KG1 (cell line): ENCODE measurements around the gene ADD1.

Experiments used
- DNase-seq: peaks from one replicate; lab custom pipeline; 2025; lab: John Stamatoyannopoulos, UW

ADD1 gene

DNA sequence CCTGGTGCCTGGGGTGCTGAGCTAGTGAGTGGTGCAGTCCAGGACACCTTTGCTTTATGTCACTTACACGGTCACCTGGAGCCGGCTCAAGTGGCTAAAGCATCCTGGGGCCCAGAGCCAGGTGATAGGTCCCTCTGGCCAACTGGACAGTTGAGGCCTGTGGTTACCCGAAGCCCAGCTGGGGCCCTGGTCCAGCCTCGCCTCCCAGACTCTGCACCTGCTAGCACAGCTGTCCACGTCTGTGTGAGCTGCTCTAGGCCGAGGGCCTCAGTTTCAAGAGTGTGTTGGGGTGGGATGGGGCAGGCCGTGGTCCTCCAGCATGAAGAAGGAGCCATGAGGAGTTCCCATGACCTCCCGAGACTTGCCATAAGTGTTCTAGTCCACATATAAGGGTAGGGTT lies 7.7 kb upstream of the ADD1 start:
- no peak for DNase-seq

- no peak for DNase-seq
Measured at GRCh38 chr4:2836391-2836859, 7.2 kb upstream of the ADD1 start.

DNA sequence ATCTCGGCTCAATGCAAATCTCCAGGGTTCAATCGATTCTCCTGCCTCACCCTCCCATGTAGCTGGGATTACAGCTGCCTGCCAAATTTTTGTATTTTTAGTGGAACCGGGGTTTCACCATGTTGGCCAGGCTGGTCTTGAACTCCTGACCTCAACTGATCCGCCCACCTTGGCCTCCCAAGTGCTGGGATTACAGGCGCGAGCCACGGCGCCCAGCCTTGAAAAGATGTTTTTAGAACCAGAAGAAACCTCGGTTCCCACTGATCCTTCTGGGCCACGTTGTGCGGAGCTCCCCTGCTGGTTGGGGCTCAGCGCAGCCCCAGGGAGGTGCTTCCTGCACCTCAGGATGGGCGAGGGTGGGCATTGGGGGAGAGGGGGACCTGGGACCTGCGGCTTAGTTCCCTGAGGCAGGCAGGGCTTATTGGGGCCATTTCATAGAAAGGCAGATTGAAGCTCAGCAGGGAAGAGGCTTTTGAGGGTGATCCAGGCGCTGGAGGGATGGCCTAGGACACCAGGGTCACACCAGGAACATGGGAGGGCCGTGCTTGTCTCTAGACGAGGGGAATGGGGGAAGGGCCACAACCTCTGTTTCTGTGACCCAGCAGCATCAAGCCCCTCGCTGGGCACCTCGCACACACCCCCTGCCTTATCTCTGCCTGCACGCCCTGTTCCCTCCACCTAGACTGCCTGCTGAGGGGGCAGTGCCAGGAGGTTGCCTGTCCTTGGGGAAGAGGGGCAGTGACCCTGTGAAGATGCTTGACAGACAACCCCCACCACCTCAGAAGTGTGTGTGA lies 6.3 kb upstream of the ADD1 start:
- no peak for DNase-seq

DNA sequence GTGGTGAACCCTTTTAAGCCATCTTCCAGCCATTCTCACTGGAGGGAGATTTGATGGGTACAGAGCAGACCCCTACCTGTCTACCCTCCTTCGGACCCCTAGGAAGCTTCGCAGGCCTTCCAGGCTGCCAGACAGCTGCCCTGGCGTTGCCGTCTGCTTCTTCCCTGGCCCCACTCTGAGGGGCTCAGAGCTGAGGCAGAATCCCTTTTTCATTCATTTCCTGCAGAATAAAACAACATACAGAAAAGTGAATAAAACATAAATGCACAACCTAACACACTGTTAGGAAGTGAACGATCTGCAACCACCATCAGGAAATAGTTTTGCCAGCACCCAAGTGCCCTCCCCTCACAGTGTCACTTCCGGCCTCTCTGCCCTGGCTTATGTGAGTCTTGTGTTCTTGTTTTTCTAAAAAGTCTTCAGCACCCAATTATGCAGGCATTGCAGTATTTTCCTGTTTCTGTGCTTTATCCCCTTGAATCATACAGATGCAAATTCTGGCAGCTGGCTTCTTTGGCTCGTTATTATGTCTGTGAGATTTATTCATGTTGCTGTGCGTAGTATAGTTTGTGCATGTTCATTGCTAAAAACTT lies 5.6 kb upstream of the ADD1 start:
- peak; percentile 78 for DNase-seq

DNA sequence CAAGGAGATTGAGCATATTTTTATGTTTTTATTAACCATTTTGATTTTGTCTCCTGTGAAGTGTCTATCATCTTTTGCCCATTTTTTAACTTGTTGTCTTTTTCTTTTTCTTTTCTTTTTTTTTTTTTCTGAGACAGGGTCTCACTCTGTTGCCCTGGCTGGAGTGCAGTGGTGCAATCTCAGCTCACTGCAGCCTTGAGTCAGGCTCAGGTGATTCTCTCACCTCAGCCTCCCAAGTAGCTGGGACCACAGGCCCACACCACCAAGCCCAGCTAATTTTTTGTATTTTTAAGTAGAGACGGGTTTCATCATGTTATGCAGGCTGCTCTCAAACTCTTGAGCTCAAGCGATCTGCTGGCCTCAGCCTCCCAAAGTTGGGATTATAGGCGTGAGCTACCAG lies 4.6 kb upstream of the ADD1 start:
- DNase-seq = no peak

DNA sequence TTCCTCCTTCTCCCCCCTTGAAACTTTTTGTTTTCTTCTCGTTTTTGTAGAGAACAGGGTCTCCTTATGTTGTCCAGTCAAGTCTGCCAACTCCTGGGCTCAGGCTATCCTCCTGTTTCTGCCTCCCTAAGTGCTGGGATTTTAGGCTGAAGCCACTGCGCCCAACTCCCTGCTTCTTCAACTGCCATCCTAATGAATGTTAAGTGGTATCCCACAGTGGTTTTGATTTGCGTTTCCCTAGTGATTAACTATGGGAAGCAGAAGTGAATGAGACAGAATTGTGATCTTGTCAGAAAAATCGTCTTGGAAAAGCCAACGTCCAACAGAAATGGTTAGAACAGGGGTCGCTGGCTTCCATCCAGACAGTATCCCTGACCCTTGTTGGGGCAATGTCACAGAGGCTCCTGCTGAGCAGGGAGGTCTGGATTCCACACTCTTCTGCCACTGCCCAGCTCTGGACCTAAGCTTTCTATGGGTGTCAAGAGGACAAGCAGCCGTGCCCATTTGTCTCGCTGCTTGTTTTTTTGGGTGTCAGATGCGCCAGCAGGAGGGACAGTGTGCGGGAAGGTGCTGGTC lies 869 bp upstream of the ADD1 start:
- peak; percentile 51 for DNase-seq

GRCh38 chr4:2843941-2844584 lies 419 bp downstream of the ADD1 start:
- DNase-seq = no peak

- DNase-seq = no peak
Measured at GRCh38 chr4:2846172-2846571, 2.5 kb downstream of the ADD1 start.

DNA sequence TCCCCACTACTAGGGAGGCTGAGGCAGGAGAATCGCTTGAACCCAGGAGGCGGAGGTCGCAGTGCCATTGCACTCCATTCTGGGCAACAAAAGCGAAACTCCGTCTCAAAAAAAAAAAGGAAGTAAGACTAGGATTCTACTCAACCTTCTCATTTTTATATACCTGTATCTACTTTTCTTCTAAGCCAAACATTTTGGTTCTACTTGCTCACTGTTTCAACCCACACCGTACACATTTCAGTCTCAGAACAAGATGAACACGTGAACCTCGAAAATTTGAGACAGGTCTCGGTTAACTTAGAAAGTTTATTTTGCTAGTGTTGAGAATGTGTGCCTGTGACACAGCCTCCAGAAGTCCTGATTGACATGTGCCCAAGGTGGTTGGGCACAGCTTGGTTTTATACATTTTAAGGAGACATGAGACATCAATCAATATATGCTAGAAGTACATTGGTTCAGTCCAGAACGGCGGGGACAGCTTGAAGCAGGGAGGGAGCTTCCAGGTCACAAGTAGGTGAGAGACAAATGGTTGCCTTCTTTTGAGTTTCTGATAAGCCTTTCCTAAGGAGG lies 3.7 kb downstream of the ADD1 start:
- no peak for DNase-seq

- DNase-seq = no peak
Measured at GRCh38 chr4:2848449-2848848, 4.8 kb downstream of the ADD1 start.

DNA sequence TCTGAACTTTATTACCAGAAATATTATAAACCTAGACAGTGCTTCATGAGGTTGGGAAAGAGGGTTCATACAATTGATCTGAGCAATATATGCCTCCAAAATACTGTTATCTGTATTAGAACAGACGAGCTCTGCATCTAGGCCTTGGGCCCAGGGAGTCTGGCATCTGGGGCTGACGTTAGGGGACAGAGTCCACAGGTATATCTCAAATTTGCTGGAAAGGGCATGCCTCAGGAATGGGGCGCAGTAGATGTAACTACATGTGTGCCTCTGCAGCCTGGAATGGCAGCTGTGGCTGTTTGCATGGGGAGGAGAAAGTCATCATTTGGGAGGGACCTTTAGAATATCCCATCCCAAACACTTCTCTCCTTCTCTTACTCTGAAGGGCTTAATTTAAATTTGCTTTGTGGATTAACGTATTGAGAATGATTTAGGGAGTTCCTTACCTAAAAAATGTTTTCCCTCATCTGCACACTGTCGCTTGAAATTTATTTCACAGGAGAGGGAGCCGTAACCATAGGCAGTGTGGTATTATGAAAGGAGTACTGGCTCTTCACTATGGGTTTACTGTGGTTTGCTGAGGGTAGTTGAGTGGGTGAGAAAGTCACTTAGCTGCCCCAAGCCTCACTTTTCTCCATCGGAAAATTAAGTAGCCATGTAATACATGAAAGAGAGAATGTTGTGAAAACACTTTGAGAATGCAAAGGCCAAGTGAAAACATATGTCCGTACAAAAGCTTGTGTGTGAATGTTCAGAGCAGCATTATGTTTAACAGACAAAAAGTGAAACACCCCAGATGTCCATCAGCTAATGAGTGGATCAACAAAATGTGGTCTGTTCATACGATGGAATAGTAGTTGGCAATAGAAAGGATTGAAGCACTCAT lies 5.9 kb downstream of the ADD1 start:
- no peak for DNase-seq

- no peak for DNase-seq
Measured at GRCh38 chr4:2850966-2851798, 7.5 kb downstream of the ADD1 start.

DNA sequence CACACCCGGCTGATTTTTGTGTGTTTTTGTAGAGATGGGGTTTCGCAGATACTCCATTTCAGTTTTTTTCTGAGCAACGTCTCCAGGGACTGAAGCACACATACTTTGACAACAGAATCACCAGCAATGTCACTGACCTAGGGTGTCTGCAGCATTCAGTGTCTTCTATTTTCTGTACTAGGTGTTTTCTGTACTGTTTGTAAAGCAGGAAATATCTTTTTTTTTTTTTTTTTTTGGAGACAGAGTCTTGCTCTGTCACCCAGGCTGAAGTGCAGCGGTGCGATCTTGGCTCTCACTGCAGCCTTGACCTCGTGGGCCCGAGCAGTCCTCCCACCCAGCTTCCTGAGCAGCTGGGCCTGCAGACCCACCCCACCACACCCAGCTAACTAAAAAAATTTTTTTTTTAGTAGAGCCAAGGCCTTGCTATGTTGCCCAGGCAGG lies 8.9 kb downstream of the ADD1 start:
- DNase-seq = no peak

DNA sequence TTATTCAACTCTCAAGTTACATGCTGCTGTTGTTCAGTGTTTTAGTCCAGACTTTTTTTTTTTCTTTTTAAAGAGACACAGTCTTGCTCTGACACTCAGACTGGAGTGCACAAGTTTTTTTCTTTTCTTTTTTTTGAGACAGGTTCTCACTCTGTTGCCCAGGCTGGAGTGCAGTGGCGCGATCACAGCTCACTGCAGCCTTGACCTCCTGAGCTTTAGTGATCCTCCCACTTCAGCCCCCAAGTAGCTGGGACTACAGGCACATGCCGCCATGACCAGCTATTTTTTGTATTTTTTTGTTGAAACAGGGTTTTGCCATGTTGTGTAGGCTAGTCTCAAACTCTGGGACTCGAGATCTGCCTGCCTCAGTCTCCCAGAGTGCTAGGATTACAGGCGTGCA lies 11.9 kb downstream of the ADD1 start:
- DNase-seq = no peak

DNA sequence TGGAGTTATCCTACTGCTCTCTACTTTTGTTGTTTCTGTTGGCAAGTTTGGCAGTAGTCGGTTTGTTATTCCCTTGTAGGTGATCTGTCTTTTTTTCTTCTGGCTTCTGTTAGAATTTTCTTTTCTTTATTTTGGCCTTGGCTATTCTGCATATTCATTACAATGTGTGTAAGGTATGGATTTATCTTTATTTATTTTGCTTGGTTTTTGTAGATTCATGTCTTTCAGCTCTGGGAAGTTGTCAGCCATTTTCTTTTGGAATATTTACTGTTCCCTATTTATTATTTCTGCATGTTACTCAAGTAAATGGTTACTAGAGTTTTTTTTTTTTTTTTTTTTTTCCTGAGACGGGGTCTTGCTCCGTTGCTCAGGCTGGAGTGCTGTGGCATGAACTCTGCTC lies 12.6 kb downstream of the ADD1 start:
- DNase-seq = no peak

- DNase-seq = no peak
Measured at GRCh38 chr4:2857349-2857927, 13.8 kb downstream of the ADD1 start.

DNA sequence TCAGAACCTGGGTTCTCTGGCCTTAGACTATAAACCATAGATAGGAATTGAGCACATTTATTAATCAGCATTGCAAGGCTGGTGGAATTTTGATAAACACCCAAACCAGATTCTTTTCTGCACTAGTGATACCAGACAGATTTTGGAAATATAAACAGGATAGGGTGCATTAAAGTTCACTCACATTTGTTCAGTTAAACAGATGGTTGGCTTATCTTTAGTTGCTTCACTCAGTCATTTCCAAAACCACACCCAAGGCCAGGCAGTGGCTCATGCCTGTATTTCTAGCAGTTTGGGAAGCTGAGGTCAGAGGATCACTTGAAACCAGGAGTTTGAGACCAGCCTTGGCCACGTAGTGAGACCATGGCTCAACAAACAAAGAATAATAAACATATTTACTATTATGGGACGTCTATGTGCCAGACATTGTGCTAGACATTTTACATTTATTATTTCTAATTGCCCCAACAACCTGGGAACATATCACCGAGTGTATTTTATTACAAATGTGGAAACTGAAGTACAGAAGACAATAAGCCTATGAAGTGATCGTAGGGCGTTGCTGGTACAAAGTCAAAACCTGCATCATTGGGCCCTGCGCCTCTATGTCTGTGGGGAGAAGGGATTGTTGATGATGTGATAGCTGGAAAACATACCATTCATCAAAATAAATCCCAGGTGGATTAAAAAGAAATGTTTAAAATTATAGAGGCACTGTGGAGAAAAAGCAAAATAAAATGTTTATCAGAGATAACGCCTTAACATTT lies 15.0 kb downstream of the ADD1 start:
- DNase-seq = no peak

GRCh38 chr4:2859514-2859913 lies 15.9 kb downstream of the ADD1 start:
- no peak for DNase-seq
